Cardiac fibroblast (primary cell): ENCODE results near the gene SSBP3.
A peak's percentile ranks its signal among the peaks of the same experiment; 100 is the strongest.

Experiments
- DNase-seq, 2 donors: peaks; one replicate each; pipeline versions ENCODE4 v3.0.0 to v3.0.0-alpha.2; 2010; ENCODE audit warnings: low read depth in 2 of 2
- H3K4me3 ChIP-seq, 2 donors: replicated peaks in 1 of 2; 1 replicate in 1 of 2; 2 replicates in 1 of 2; pipeline ENCODE4 v1.5.1; 2011; ENCODE audit warnings: low read depth in 2 of 2, low read length in 2 of 2, mild to moderate bottlenecking in 2 of 2, moderate library complexity in 1 of 2
- TF ChIP-seq, protein P1 (sequence below): IDR thresholded peaks from one replicate; pipeline ENCODE4 v1.5.1; 2011; ENCODE audit warnings: low read depth, mild to moderate bottlenecking, low read length, inconsistent platforms

SSBP3 gene

DNA sequence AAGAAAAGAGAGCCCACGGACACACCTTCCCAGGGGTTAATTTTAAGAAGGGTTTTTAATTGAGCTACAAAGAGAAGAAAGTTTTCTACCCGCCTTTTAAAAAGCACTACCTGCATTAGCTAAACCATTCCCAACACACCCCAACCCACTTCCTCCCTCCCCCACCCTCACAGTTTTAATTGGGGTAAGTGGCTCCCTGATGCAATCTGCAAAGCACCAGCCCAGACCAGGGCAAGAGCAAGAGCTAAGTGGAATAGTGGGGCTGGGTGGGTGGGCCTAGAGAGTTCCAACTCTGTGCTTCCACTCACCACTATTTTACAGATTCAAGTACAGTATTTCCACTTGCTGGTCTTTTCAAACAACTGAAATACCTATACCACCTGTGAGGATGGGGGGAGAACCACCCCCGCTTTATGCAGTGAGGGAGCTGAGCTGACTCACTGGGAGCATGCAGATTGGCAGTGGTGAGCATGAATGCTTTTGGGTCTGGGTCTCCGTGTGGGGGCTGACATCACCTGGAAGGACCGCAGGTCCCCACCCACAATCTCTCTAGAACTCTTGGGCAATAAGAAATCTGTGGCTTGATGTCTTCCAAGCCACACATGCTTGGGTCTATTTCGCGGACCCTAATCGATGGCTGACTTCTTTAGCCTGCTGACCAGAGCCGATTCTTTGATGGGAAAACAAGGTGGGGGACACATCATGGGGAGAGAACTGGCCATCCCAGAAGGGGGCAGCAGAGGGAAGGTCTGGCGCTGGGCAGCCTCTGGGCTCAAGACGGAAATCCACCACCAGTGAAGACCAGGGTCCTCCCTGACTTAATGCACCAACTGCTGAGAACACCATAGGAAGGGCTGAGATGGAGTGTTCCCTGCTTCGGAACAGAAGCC is 95.5 kb downstream of the SSBP3 start:
- DNase-seq = peak; percentile 44 to 61
- TF ChIP-seq, protein P1, sequence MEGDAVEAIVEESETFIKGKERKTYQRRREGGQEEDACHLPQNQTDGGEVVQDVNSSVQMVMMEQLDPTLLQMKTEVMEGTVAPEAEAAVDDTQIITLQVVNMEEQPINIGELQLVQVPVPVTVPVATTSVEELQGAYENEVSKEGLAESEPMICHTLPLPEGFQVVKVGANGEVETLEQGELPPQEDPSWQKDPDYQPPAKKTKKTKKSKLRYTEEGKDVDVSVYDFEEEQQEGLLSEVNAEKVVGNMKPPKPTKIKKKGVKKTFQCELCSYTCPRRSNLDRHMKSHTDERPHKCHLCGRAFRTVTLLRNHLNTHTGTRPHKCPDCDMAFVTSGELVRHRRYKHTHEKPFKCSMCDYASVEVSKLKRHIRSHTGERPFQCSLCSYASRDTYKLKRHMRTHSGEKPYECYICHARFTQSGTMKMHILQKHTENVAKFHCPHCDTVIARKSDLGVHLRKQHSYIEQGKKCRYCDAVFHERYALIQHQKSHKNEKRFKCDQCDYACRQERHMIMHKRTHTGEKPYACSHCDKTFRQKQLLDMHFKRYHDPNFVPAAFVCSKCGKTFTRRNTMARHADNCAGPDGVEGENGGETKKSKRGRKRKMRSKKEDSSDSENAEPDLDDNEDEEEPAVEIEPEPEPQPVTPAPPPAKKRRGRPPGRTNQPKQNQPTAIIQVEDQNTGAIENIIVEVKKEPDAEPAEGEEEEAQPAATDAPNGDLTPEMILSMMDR = peak; percentile 64

DNA sequence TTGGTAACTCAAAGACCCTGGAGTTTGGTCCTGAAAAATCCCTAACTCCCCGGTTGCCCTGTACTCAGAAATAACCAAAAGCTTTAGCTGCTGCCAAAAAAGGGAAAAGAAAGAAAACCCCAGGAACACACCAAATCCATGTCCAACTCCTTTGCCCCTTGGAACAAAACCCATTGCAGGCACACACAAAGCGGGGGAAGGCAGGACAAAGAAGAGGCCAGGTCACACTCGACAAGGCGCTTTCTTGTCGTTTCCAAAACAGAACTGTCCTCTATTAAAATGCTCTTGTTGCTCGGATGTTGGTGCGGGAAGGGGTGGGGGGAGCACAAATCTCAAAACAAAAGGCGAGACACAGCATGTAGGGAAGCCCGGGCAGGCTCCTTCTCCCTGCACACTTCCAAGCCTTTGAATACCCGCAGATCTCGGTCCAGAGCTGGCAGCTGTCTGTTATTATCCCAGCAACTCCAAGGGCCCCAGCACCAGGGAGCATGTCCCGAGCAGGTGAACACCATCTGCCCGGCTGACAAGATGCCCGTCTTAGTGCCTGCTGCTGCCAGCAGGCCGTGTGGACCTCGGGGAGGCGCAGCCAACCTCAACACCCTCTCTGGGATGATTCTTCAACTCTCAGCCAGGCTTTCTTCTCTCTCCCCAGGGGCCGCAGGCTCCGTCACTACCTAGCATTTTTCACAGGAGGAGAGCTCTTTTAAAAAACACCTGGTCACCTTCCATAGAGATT is 96.4 kb downstream of the SSBP3 start:
- TF ChIP-seq, protein P1 = no peak
- no peak for DNase-seq
- H3K4me3 ChIP-seq = no peak overlapping the region

More for the DNA sequence above, 95.5 kb downstream of the SSBP3 start:
- no peak overlapping the region for H3K4me3 ChIP-seq

DNA sequence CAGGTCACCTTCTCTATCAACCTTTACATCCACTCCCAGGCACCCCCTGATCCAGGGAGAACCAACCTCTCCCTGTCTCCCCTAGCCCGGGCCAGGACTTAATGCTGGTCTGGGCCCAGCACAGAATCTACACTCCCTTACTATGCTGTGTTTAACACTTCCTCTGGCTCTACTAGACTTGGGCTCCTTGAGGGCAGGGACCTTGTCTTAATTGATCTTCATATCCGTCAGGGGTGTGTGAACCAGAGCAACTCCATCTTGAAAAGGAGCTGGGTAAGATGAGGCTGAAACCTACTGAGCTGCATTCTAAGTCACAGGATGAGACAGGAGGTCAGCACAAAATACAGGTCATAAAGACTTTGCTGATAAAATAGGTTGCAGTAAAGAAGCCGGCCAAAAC is 98.9 kb downstream of the SSBP3 start:
- no peak for DNase-seq
- TF ChIP-seq, protein P1 = no peak
- no peak overlapping the region for H3K4me3 ChIP-seq

DNA sequence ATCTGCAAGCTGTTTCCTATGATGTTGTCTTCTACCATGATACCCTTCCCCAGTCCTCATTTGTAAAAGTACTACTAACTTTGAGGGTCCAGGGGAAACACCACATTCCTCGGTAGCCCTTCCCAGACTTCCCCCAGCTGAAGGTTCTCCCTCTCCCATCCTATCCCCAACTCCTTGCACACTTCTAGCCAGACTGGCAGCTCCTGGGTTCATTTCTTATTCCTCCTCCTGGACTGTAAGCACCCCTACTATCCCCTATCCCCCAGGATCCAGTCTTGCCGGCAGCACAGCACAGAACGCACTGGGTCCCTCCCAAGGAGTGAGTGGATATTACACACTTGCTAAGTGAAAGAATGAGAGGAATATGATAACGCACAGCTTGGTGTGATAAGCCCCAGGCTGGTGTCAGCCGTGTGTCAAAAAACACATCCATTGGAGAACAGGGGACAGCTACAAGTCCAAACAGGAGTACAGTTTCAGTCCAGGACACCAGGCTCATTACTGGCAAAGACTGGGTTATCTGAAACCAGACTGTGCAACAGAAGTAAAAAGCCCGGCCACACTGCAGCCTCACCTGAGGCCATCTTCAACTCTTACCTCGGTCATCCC is 100.2 kb downstream of the SSBP3 start:
- no peak for DNase-seq
- TF ChIP-seq, protein P1 = no peak
- H3K4me3 ChIP-seq = no peak overlapping the region

- TF ChIP-seq, protein P1 = no peak
- DNase-seq = no peak
- H3K4me3 ChIP-seq = no peak overlapping the region
Observed at GRCh38 chr1:54304518-54304917, 101.7 kb downstream of the SSBP3 start.

- H3K4me3 ChIP-seq = no peak overlapping the region
- TF ChIP-seq, protein P1 = no peak
- DNase-seq = no peak
Observed at GRCh38 chr1:54302951-54303843, 103.0 kb downstream of the SSBP3 start.
